SU-DHL-6 (cell line): ENCODE data around the gene HTR1D.

Source experiments
- H2AFZ ChIP-seq: fragments of 200-600 bp; sonication (generic); 2 replicates; pipeline ENCODE4 v1.6.1; 2014; ENCODE audit warnings: low read depth, mild to moderate bottlenecking, moderate library complexity, mixed read lengths, antibody characterized with exemption, low read length; ENCODE audit not compliant: severe bottlenecking
- H3F3A ChIP-seq: fragments of 200-600 bp; shearing (Covaris generic); 2 replicates; pipeline ENCODE4 v1.6.0; 2016; ENCODE audit warnings: antibody characterized with exemption, mild to moderate bottlenecking; ENCODE audit not compliant: insufficient read depth
- H3K27ac ChIP-seq: fragments of 200-600 bp; sonication (generic); 2 replicates; pipeline ENCODE4 v1.5.1; 2016; ENCODE audit warnings: low read depth, mild to moderate bottlenecking, low read length, moderate library complexity, mixed read lengths
- H3K27me3 ChIP-seq: fragments of 200-600 bp; sonication (generic), shearing (Covaris generic); 2 replicates; pipeline ENCODE4 v1.6.0; 2014; ENCODE audit warnings: mild to moderate bottlenecking, low read length
- H3K36me3 ChIP-seq: fragments of 200-600 bp; sonication (generic); 2 replicates; pipeline ENCODE4 v1.6.1; 2014; ENCODE audit warnings: mild to moderate bottlenecking, low read length, mixed read lengths
- H3K4me2 ChIP-seq: fragments of 300-600, 200-600 bp; shearing (Covaris generic), sonication (generic); 2 replicates; pipeline ENCODE4 v1.6.0; 2014; ENCODE audit warnings: low read length, low read depth, mild to moderate bottlenecking; ENCODE audit not compliant: poor library complexity, severe bottlenecking
- H3K4me3 ChIP-seq: fragments of 200-600 bp; sonication (generic); 2 replicates; pipeline ENCODE4 v1.5.1; 2014; ENCODE audit warnings: antibody characterized with exemption, low read length, mild to moderate bottlenecking, mixed read lengths; ENCODE audit not compliant: insufficient read depth, poor library complexity, severe bottlenecking
- H3K79me2 ChIP-seq: fragments of 200-600 bp; sonication (generic); 2 replicates; pipeline ENCODE4 v1.6.1; 2014; ENCODE audit warnings: mild to moderate bottlenecking, low read length, moderate library complexity; ENCODE audit not compliant: insufficient read depth
- H3K9ac ChIP-seq: fragments of 200-600 bp; sonication (generic); 2 replicates; pipeline ENCODE4 v1.7.0; 2014; ENCODE audit warnings: mild to moderate bottlenecking, low read length
- H3K9me2 ChIP-seq: fragments of 200-600 bp; sonication (generic); replicated peaks from 2 replicates; pipeline ENCODE4 v1.6.1; 2014; ENCODE audit warnings: low read length; ENCODE audit not compliant: insufficient read depth
- H3K9me3 ChIP-seq: fragments of 200-600 bp; sonication (generic); 2 replicates; pipeline ENCODE4 v1.6.1; 2014; ENCODE audit warnings: low read length, mixed read lengths; ENCODE audit not compliant: insufficient read depth
- H4K20me1 ChIP-seq: fragments of 200-600 bp; sonication (generic); 2 replicates; pipeline ENCODE4 v1.6.1; 2014; ENCODE audit warnings: low read depth, mild to moderate bottlenecking, antibody characterized with exemption, low read length, moderate library complexity, mixed read lengths
- EZH2phosphoT487 ChIP-seq: fragments of 200-600 bp; sonication (generic), shearing (Covaris generic); conservative IDR thresholded peaks from 2 replicates; pipeline ENCODE4 v1.6.1; 2018; ENCODE audit warnings: mild to moderate bottlenecking, antibody characterized with exemption, low read length, moderate library complexity, mixed read lengths
- TF ChIP-seq, protein P1 (sequence below): fragments of 200-600 bp; sonication (generic); IDR thresholded peaks from one replicate; pipeline ENCODE4 v1.5.1; 2017; ENCODE audit warnings: antibody characterized with exemption, mild to moderate bottlenecking, low read length, moderate library complexity; ENCODE audit not compliant: insufficient read depth, poor library complexity, severe bottlenecking

HTR1D gene

DNA sequence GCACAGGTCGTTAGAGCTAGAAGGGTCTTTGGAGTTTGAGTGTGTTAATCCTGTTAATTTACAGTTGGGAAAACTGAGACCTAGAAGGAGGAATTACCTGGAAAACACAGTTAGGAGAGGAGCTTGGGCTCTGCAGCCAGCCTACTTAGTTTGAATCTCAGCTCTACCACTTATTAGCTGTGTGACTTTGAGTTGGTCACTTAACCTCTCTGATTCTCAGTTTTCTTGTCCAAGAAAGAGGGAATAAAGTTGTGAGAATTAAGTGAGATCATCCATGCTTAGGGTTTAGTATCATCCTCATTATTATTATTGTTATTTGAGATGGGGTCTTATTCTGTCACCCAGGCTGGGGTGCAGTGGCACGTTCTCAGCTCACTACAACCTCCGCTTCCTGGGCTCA, 5.4 kb upstream of the HTR1D start:
- H3F3A ChIP-seq, result no peaks in the 10 kb centered on the region
- H3K9me2 ChIP-seq, result no peaks in the 10 kb centered on the region
- no peaks in the 10 kb centered on the region for H3K79me2 ChIP-seq
- no peak overlapping the region for H2AFZ ChIP-seq
- no peak overlapping the region for H3K4me3 ChIP-seq
- H3K9ac ChIP-seq, result no peak overlapping the region
- H3K27me3 ChIP-seq, result no peaks in the 10 kb centered on the region
- H3K36me3 ChIP-seq, result no peaks in the 10 kb centered on the region
- no peaks in the 10 kb centered on the region for H3K9me3 ChIP-seq
- no peak overlapping the region for H3K27ac ChIP-seq
- H3K4me2 ChIP-seq, result no peak overlapping the region
- no peaks in the 10 kb centered on the region for H4K20me1 ChIP-seq
- no peak for TF ChIP-seq EZH2phosphoT487
- TF ChIP-seq, protein P1, sequence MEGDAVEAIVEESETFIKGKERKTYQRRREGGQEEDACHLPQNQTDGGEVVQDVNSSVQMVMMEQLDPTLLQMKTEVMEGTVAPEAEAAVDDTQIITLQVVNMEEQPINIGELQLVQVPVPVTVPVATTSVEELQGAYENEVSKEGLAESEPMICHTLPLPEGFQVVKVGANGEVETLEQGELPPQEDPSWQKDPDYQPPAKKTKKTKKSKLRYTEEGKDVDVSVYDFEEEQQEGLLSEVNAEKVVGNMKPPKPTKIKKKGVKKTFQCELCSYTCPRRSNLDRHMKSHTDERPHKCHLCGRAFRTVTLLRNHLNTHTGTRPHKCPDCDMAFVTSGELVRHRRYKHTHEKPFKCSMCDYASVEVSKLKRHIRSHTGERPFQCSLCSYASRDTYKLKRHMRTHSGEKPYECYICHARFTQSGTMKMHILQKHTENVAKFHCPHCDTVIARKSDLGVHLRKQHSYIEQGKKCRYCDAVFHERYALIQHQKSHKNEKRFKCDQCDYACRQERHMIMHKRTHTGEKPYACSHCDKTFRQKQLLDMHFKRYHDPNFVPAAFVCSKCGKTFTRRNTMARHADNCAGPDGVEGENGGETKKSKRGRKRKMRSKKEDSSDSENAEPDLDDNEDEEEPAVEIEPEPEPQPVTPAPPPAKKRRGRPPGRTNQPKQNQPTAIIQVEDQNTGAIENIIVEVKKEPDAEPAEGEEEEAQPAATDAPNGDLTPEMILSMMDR, result no peak

DNA sequence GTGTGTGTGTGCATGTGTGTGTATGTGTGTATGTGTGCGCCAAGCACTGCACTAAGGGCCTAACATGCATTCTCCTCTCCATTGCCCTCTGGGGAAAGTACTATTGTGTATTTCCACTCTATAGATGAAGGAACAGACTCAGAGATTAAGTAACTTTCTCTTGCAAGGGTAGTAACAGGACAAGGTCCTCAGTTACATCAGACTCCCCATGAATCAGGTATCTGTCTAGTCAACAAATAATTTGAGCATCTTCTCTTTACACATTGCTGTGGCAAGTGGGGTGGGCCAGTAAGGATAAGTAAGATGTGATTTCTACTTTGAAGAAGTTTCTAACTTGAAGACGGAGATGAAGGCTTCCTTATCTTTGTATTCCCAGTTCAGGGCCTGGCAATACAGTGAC, 5.0 kb upstream of the HTR1D start:
- Histone ChIP-seq H4K20me1 (no peaks in the 10 kb centered on the region), H3K4me3 (no peak overlapping the region), H3K27me3 (no peaks in the 10 kb centered on the region), H3F3A (no peaks in the 10 kb centered on the region), H3K9ac (no peak overlapping the region), H3K27ac (no peak overlapping the region), H3K79me2 (no peaks in the 10 kb centered on the region), H3K9me2 (no peaks in the 10 kb centered on the region), H2AFZ (no peak overlapping the region), H3K4me2 (no peak overlapping the region), H3K36me3 (no peaks in the 10 kb centered on the region), H3K9me3 (no peaks in the 10 kb centered on the region)
- TF ChIP-seq, protein P1, result no peak
- no peak for TF ChIP-seq EZH2phosphoT487

DNA sequence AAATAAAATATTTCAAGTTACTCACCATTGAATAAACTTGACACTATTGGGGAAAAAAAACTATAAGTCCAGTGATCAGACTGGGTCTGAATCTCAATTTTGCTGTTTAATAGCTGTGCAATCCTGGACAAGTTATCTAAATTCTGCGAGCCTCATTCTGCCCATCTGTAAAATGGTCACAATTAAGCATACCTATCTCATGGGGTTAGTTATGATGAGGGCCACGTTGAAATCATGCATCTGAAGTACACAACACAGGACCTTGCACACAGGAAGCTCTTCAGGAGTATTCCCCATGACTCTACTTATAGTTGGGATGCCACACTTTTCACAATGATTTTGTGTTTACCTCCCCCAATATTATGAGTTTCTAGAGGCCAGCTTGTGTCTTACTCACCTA, 3.8 kb upstream of the HTR1D start:
- Histone ChIP-seq H3K27ac (no peak overlapping the region), H3K4me3 (no peak overlapping the region), H3K9me3 (no peaks in the 10 kb centered on the region), H2AFZ (no peak overlapping the region), H3K9me2 (no peaks in the 10 kb centered on the region), H3K36me3 (no peaks in the 10 kb centered on the region), H4K20me1 (no peaks in the 10 kb centered on the region), H3K9ac (no peak overlapping the region), H3K27me3 (no peaks in the 10 kb centered on the region), H3F3A (no peaks in the 10 kb centered on the region), H3K4me2 (no peak overlapping the region), H3K79me2 (no peaks in the 10 kb centered on the region)
- TF ChIP-seq EZH2phosphoT487, result no peak
- TF ChIP-seq, protein P1, result no peak
